GM19193 (cell line): ENCODE data around the gene CASK.

Experiments used
- POLR2A ChIP-seq: IDR thresholded peaks from 4 replicates; pipeline ENCODE4 v1.6.1; 2011; ENCODE audit not compliant: insufficient read depth, insufficient read length; ENCODE audit errors: extremely low read depth

CASK gene

GRCh38 chrX:41823402-41823801 is 100.0 kb downstream of the CASK start:
- TF ChIP-seq POLR2A = no peak

- TF ChIP-seq POLR2A = no peak
Observed at GRCh38 chrX:41822892-41823291, 100.5 kb downstream of the CASK start.

- TF ChIP-seq POLR2A = no peak
Observed at GRCh38 chrX:41808047-41808446, 115.3 kb downstream of the CASK start.

- no peak for TF ChIP-seq POLR2A
Observed at GRCh38 chrX:41802958-41803357, 120.4 kb downstream of the CASK start.

- TF ChIP-seq POLR2A = no peak
Observed at GRCh38 chrX:41799661-41800060, 123.7 kb downstream of the CASK start.

GRCh38 chrX:41796577-41796976 is 126.8 kb downstream of the CASK start:
- no peak for TF ChIP-seq POLR2A

GRCh38 chrX:41796046-41796445 is 127.3 kb downstream of the CASK start:
- TF ChIP-seq POLR2A = no peak

GRCh38 chrX:41789374-41789773 is 134.0 kb downstream of the CASK start:
- TF ChIP-seq POLR2A = no peak

GRCh38 chrX:41785685-41786084 is 137.7 kb downstream of the CASK start:
- no peak for TF ChIP-seq POLR2A

- TF ChIP-seq POLR2A = no peak
Observed at GRCh38 chrX:41781500-41781899, 141.9 kb downstream of the CASK start.

GRCh38 chrX:41779941-41780340 is 143.4 kb downstream of the CASK start:
- no peak for TF ChIP-seq POLR2A

GRCh38 chrX:41779030-41779564 is 144.3 kb downstream of the CASK start:
- TF ChIP-seq POLR2A = no peak

GRCh38 chrX:41761702-41762101 is 161.7 kb downstream of the CASK start:
- no peak for TF ChIP-seq POLR2A

- no peak for TF ChIP-seq POLR2A
Observed at GRCh38 chrX:41761169-41761568, 162.2 kb downstream of the CASK start.

GRCh38 chrX:41759817-41760216 is 163.5 kb downstream of the CASK start:
- TF ChIP-seq POLR2A = no peak

GRCh38 chrX:41758401-41758800 is 165.0 kb downstream of the CASK start:
- no peak for TF ChIP-seq POLR2A

- no peak for TF ChIP-seq POLR2A
Observed at GRCh38 chrX:41750716-41751115, 172.6 kb downstream of the CASK start.
